HCT116 (cell line): ENCODE data around the gene GLTP.

ENCODE experiments used
- ATF3 ChIP-seq: IDR thresholded peaks from 2 replicates; pipeline ENCODE4 v1.6.1; 2012
- CEBPB ChIP-seq: IDR thresholded peaks from 2 replicates; pipeline ENCODE4 v1.6.1; 2012; ENCODE audit warnings: low read depth
- CTCF ChIP-seq, 3 experiments: fragments of 200-600 bp in 1 of 3; sonication (generic) in 1 of 3; IDR thresholded peaks in 2 of 3; conservative IDR thresholded peaks in 1 of 3; 2 replicates each; pipeline ENCODE4 v1.5.1; 2012 to 2017; ENCODE audit warnings: low read depth in 2 of 3, low read length in 2 of 3, antibody characterized with exemption in 1 of 3, borderline replicate concordance in 1 of 3, control low read depth in 1 of 3, mild to moderate bottlenecking in 1 of 3, mixed read lengths in 1 of 3, mixed run types in 1 of 3, moderate library complexity in 1 of 3; ENCODE audit not compliant: insufficient read depth in 1 of 3
- EGR1 ChIP-seq: IDR thresholded peaks from 2 replicates; pipeline ENCODE4 v1.6.1; 2012; ENCODE audit warnings: low read depth
- EZH2 ChIP-seq: fragments of 200-600 bp; sonication (generic); IDR thresholded peaks from 2 replicates; pipeline ENCODE4 v1.6.1; 2017; ENCODE audit warnings: antibody characterized with exemption, mixed run types
- MAX ChIP-seq: IDR thresholded peaks from 2 replicates; pipeline ENCODE4 v1.6.1; 2012
- POLR2A ChIP-seq: IDR thresholded peaks from 2 replicates; pipeline ENCODE4 v1.7.0; 2011; ENCODE audit warnings: borderline replicate concordance; ENCODE audit not compliant: insufficient read depth, insufficient read length; ENCODE audit errors: extremely low read depth
- POLR2AphosphoS5 ChIP-seq: IDR thresholded peaks from 2 replicates; pipeline ENCODE4 v1.6.1; 2011; ENCODE audit warnings: mild to moderate bottlenecking, low read depth, low read length, moderate library complexity
- RAD21 ChIP-seq: IDR thresholded peaks from 2 replicates; pipeline ENCODE4 v1.6.1; 2012; ENCODE audit warnings: low read depth, mild to moderate bottlenecking
- SIN3A ChIP-seq: IDR thresholded peaks from 2 replicates; pipeline ENCODE4 v1.6.1; 2012; ENCODE audit warnings: low read depth
- SP1 ChIP-seq: IDR thresholded peaks from 2 replicates; pipeline ENCODE4 v1.6.1; 2012; ENCODE audit warnings: low read depth
- TCF7L2 ChIP-seq: IDR thresholded peaks from 2 replicates; pipeline ENCODE4 v1.7.0; 2011; ENCODE audit warnings: borderline replicate concordance, inconsistent platforms; ENCODE audit not compliant: insufficient read depth, insufficient read length; ENCODE audit errors: extremely low read depth
- ZNF274 ChIP-seq: fragments of 200-500 bp; sonication (Bioruptor generic); IDR thresholded peaks from 2 replicates; pipeline ENCODE4 v1.6.1; 2014; ENCODE audit warnings: mild to moderate bottlenecking, low read depth, low read length, inconsistent platforms

GRCh38 chr12:109899783-109900751 lies 19.7 kb upstream of the GLTP start, which contains the start of gene TCHP:
- TF ChIP-seq CTCF (IDR thresholded peaks at IDR 0.05 in 2 of 3, conservative IDR thresholded peaks at IDR 0.05 in 1 of 3; ENCODE audit: borderline replicate concordance in 1 of 3, insufficient read depth in 1 of 3, low read depth in 2 of 3, low read length in 2 of 3): peak; percentile 11 to 40 (median 18); a peak in 3 of 6 replicates
- TF ChIP-seq ATF3: no peak
- TF ChIP-seq EZH2: no peak
- peak; percentile 49 for TF ChIP-seq TCF7L2
- TF ChIP-seq POLR2A: no peak
- no peak for TF ChIP-seq EGR1
- peak; percentile 37; the same call in 1 of the 2 replicates for TF ChIP-seq RAD21
- TF ChIP-seq ZNF274: no peak
- TF ChIP-seq CEBPB: no peak
- TF ChIP-seq POLR2AphosphoS5: peak; percentile 81
- peak; percentile 89 for TF ChIP-seq SIN3A
- TF ChIP-seq MAX: peak; percentile 89
- TF ChIP-seq SP1: peak; percentile 62
